Endothelial cell of umbilical vein (primary cell): Measurements from ENCODE around the gene IL36B. TPM values are rescaled to one million over a fixed set of nuclear protein-coding genes. Genes with fewer than 3 reads are reported as not detected.

Source experiments
- BruUV-seq: library from RNA; stranded (reverse); fragments of 400-500 nt; replicated peaks from 2 replicates; lab custom pipeline; 2021; lab: Mats Ljungman, UMichigan
- CTCF ChIA-PET: fragments of 300-600, 350-600 bp; sonication (Branson Sonifier 250); formaldehyde crosslinking; loops from one replicate; lab custom pipeline; 2021; ENCODE audit warnings: antibody characterized with exemption, inconsistent platforms; lab: Charles Lee
- POLR2A ChIA-PET: fragments of 300-600, 350-600 bp; sonication (Branson Sonifier 250); formaldehyde crosslinking; loops from one replicate; lab custom pipeline; 2021; ENCODE audit warnings: antibody characterized with exemption, inconsistent platforms; lab: Charles Lee
- DNase-seq: peaks from one replicate; pipeline ENCODE4 v3.0.0-alpha.2; 2011; ENCODE audit warnings: low read depth, low spot score
- FAIRE-seq: peaks from 2 replicates; lab custom pipeline; 2011; peaks lifted over from hg19 to GRCh38; lab: Jason Lieb, UNC
- H2AFZ ChIP-seq: 2 replicates; pipeline ENCODE4 v1.6.0; 2012; ENCODE audit warnings: low read depth, low read length, control low read depth, inconsistent platforms
- H3K27ac ChIP-seq: 2 replicates; pipeline ENCODE4 v1.5.1; 2011; ENCODE audit warnings: low read depth, mild to moderate bottlenecking, control low read depth, low read length, moderate library complexity; ENCODE audit not compliant: insufficient read depth
- H3K27me3 ChIP-seq, 2 experiments: 2 replicates each; pipeline versions ENCODE4 v1.6.0 to v1.6.1; 2011; ENCODE audit warnings: low read length in 2 of 2, mixed read lengths in 1 of 2; ENCODE audit not compliant: control insufficient read depth in 2 of 2, insufficient read depth in 2 of 2
- H3K36me3 ChIP-seq, 2 experiments: 2 replicates in 1 of 2; 3 replicates in 1 of 2; pipeline ENCODE4 v1.5.1; 2011; ENCODE audit warnings: low read length in 2 of 2, mild to moderate bottlenecking in 1 of 2, moderate library complexity in 1 of 2; ENCODE audit not compliant: control insufficient read depth in 2 of 2, insufficient read depth in 2 of 2; ENCODE audit errors: extremely low read depth in 1 of 2
- H3K4me1 ChIP-seq: 3 replicates; pipeline ENCODE4 v1.5.1; 2011; ENCODE audit warnings: mild to moderate bottlenecking, low read length; ENCODE audit not compliant: control insufficient read depth, insufficient read depth; ENCODE audit errors: extremely low read depth
- H3K4me2 ChIP-seq: 2 replicates; pipeline ENCODE4 v1.6.1; 2011; ENCODE audit warnings: low read length, control low read depth, mixed read lengths; ENCODE audit not compliant: insufficient read depth
- H3K4me3 ChIP-seq, 3 experiments: fragments of 200-600 bp in 1 of 3; sonication (generic), shearing (Covaris generic) in 1 of 3; replicated peaks in 1 of 3; 2 replicates each; pipeline ENCODE4 v1.5.1; 2011 to 2016; ENCODE audit warnings: control low read depth in 3 of 3, low read length in 3 of 3, mild to moderate bottlenecking in 2 of 3, inconsistent platforms in 1 of 3, low read depth in 1 of 3, moderate library complexity in 1 of 3; ENCODE audit not compliant: insufficient read depth in 1 of 3
- H3K79me2 ChIP-seq: 2 replicates; pipeline ENCODE4 v1.6.0; 2012; ENCODE audit warnings: low read length, inconsistent platforms; ENCODE audit not compliant: control insufficient read depth, insufficient read depth
- H3K9ac ChIP-seq: replicated peaks from 2 replicates; pipeline ENCODE3; 2011; ENCODE audit warnings: low read length, control low read depth; ENCODE audit not compliant: insufficient read depth; ENCODE audit errors: extremely low read depth
- H3K9me1 ChIP-seq: replicated peaks from 3 replicates; pipeline ENCODE4 v1.6.0; 2011; ENCODE audit warnings: mild to moderate bottlenecking, low read length; ENCODE audit not compliant: control insufficient read depth, insufficient read depth; ENCODE audit errors: extremely low read depth
- H3K9me3 ChIP-seq: replicated peaks from 2 replicates; pipeline ENCODE4 v1.5.1; 2012; ENCODE audit warnings: low read length, inconsistent platforms; ENCODE audit not compliant: control insufficient read depth, insufficient read depth
- H4K20me1 ChIP-seq: replicated peaks from 2 replicates; pipeline ENCODE3; 2011; ENCODE audit warnings: mild to moderate bottlenecking, low read length; ENCODE audit not compliant: control insufficient read depth, insufficient read depth; ENCODE audit errors: extremely low read depth
- EZH2 ChIP-seq: IDR thresholded peaks from 2 replicates; pipeline ENCODE4 v1.6.1; 2012; ENCODE audit warnings: borderline replicate concordance, low read depth, mild to moderate bottlenecking, moderate library complexity, low read length, inconsistent platforms; ENCODE audit not compliant: severe bottlenecking
- FOS ChIP-seq: IDR thresholded peaks from 2 replicates; pipeline ENCODE4 v1.6.1; 2011; ENCODE audit warnings: mild to moderate bottlenecking, low read length, moderate library complexity, borderline replicate concordance; ENCODE audit not compliant: insufficient read depth
- GATA2 ChIP-seq: IDR thresholded peaks from 2 replicates; pipeline ENCODE4 v1.7.0; 2011; ENCODE audit warnings: low read depth, mild to moderate bottlenecking, moderate library complexity, mixed read lengths, low read length; ENCODE audit not compliant: insufficient read length, insufficient read depth
- JUN ChIP-seq: IDR thresholded peaks from 2 replicates; pipeline ENCODE4 v1.6.1; 2011; ENCODE audit warnings: borderline replicate concordance, low read depth; ENCODE audit not compliant: insufficient read length, insufficient read depth
- MYC ChIP-seq: IDR thresholded peaks from one replicate; pipeline ENCODE4 v1.6.1; 2011; ENCODE audit warnings: mild to moderate bottlenecking, low read depth, low read length
- POLR2A ChIP-seq: IDR thresholded peaks from 2 replicates; pipeline ENCODE4 v1.6.1; 2012; ENCODE audit warnings: low read depth, mild to moderate bottlenecking, control low read depth, low read length
- POLR2AphosphoS5 ChIP-seq: IDR thresholded peaks from 2 replicates; pipeline ENCODE4 v1.6.1; 2012; ENCODE audit warnings: low read depth, mild to moderate bottlenecking, control low read depth, low read length, moderate library complexity; ENCODE audit not compliant: insufficient read depth
- dilution Hi-C: fragments of 300-500 bp; cut with MboI; formaldehyde crosslinking; loops from one replicate; pipeline ENCODE4 v1.15.0; 2019; ENCODE audit warnings: low sequenced_read_pairs; ENCODE audit not compliant: extremely low pct_ligation_motif_present
- intact Hi-C: fragments of 100-400 bp; cut with micrococcal nuclease; formaldehyde crosslinking; loops from one replicate; pipeline ENCODE4 v1.10.0; 2022
- polyA plus RNA-seq, 4 experiments: library from polyadenylated mRNA; depleted of rRNA in 3 of 4; stranded (reverse) in 3 of 4; unstranded in 1 of 4; fragments of >200 nt; gene quantifications; 2 replicates each; pipeline versions ENCODE4 v1.2.1 to v1.2.3, GENCODE V29; 2011 to 2012; ENCODE audit warnings: missing spikeins in 1 of 4
- total RNA-seq: library from RNA; stranded (reverse); gene quantifications from 2 replicates; pipeline ENCODE4 v1.2.3, GENCODE V29; 2021
- TF ChIP-seq, protein P1 (sequence below): IDR thresholded peaks from 2 replicates; pipeline ENCODE4 v1.6.1; 2011; ENCODE audit not compliant: insufficient read depth, insufficient read length
- TF ChIP-seq, protein P2 (sequence below), 2 donors: IDR thresholded peaks; 1 replicate in 1 of 2; 2 replicates in 1 of 2; pipeline ENCODE4 v1.5.1; 2011; ENCODE audit warnings: low read length in 2 of 2, mild to moderate bottlenecking in 2 of 2, moderate library complexity in 2 of 2, control low read depth in 1 of 2, inconsistent platforms in 1 of 2, low read depth in 1 of 2; ENCODE audit not compliant: insufficient read depth in 1 of 2; ENCODE audit errors: extremely low read depth in 1 of 2

IL36B gene
- total and polyA plus RNA-seq, 2 donors (not counting 3 experiments of a cell fraction or from before 2014, with no cell fraction given) = not detected

DNA sequence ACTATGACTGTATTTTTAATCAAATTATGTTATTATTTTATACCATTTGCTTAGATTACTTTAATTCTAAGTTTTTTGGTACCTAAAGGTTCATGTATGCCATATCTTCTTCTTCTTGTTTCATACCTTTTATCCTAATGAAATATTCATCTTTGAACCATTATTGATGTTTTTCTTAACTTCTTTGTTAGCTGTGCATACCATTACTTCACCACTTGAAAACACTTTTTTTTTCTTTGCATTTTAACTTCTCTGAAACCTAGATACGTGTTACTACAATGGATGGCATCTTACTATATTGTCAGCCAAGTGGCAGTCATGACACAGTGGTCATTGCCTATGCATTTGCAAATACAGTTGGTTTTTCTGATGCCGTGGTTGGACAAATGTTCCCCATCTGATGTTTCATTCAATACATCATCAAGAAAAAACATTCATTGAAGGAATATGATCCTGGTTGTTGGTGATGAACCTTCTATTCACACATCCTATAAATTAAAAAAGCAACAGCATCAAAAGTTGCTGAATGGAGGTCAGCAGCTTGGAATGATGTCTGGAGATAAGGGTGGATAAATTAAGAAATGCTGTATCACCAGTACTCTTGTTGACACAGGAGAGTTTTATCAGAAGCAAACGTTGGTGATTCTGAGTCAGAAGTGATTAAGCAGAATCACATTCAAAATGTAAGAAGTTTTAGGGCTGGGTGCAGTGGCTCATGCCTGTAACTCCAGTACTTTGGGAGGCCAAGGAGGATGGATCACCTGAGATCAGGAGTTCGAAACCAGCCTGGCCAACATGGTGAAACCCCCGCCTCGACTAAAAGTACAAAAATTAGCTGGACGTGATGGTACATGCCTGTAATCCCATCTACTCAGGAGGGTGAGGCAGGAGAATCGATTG lies 40.0 kb downstream of the IL36B start:
- Histone ChIP-seq H3K27ac (no peak overlapping the region), H3K79me2 (no peaks in the 10 kb centered on the region), H3K4me1 (no peaks in the 10 kb centered on the region), H3K4me2 (no peak overlapping the region), H3K9me1 (no peaks in the 10 kb centered on the region), H3K9me3 (no peaks in the 10 kb centered on the region), H3K9ac (no peak overlapping the region), H2AFZ (no peak overlapping the region), H3K27me3 (peaks cover 0 to 6% of the 10 kb centered on the region in 2 experiments), H4K20me1 (no peaks in the 10 kb centered on the region), H3K4me3 (no peak overlapping the region), H3K36me3 (no peaks in the 10 kb centered on the region)
- DNase-seq = no peak
- TF ChIP-seq EZH2 = no peak
- TF ChIP-seq POLR2AphosphoS5 = no peak
- TF ChIP-seq FOS = no peak
- TF ChIP-seq POLR2A = no peak
- TF ChIP-seq, protein P1, sequence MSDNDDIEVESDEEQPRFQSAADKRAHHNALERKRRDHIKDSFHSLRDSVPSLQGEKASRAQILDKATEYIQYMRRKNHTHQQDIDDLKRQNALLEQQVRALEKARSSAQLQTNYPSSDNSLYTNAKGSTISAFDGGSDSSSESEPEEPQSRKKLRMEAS = no peak
- TF ChIP-seq, protein P2, sequence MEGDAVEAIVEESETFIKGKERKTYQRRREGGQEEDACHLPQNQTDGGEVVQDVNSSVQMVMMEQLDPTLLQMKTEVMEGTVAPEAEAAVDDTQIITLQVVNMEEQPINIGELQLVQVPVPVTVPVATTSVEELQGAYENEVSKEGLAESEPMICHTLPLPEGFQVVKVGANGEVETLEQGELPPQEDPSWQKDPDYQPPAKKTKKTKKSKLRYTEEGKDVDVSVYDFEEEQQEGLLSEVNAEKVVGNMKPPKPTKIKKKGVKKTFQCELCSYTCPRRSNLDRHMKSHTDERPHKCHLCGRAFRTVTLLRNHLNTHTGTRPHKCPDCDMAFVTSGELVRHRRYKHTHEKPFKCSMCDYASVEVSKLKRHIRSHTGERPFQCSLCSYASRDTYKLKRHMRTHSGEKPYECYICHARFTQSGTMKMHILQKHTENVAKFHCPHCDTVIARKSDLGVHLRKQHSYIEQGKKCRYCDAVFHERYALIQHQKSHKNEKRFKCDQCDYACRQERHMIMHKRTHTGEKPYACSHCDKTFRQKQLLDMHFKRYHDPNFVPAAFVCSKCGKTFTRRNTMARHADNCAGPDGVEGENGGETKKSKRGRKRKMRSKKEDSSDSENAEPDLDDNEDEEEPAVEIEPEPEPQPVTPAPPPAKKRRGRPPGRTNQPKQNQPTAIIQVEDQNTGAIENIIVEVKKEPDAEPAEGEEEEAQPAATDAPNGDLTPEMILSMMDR (IDR thresholded peaks at IDR 0.05; ENCODE audit: extremely low read depth in 1 of 2, insufficient read depth in 1 of 2, low read depth in 1 of 2, low read length in 2 of 2) = no peak
- no peak for TF ChIP-seq JUN
- no peak for TF ChIP-seq MYC
- TF ChIP-seq GATA2 = no peak
- dilution Hi-C loops (no loop called here), intact Hi-C loops (no loop called here)
- ChIA-PET POLR2A (no interaction called here), CTCF (no interaction called here)
- FAIRE-seq = no peak
- no TSS peak for BruUV-seq
